Smooth muscle cell of the brain vasculature (primary cell): ENCODE data around the gene NEGR1.

ENCODE experiments used
- DNase-seq: peaks from one replicate; pipeline ENCODE4 v3.0.0-alpha.2; 2012; ENCODE audit warnings: low read depth, low spot score

NEGR1 gene

GRCh38 chr1:71490432-71490831 is 791.9 kb downstream of the NEGR1 start:
- DNase-seq = no peak

DNA sequence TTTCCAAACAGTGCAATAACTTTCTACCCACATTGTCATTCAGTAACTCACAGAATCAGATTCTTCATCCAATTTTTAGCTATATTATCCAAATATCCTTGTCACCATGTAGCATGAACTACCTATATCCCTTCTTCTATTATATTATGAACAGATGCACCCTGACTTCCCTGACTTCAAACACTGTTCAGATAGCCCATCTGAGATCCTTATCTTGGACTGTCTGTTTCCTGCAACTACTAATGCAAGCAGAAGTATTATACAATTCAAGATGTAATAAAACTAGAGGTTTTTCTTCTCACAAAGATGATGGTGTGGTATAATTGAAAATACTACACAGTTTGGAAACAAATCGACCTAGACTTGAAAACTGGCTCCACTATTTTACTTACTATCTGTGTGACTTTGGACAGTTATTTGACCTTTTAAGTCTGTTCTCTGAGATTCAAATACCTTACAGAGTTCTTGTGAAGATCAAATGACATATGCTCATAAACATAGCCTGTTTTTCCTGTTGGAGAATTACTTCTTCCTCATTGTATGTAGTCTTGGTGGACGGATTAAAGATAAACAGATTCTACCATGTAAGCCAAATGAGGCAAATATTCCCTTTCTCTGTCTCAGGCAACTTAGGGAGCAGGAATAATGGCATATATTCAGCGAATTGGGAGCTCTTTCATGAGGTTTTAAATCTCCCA is 793.6 kb downstream of the NEGR1 start:
- DNase-seq = no peak

DNA sequence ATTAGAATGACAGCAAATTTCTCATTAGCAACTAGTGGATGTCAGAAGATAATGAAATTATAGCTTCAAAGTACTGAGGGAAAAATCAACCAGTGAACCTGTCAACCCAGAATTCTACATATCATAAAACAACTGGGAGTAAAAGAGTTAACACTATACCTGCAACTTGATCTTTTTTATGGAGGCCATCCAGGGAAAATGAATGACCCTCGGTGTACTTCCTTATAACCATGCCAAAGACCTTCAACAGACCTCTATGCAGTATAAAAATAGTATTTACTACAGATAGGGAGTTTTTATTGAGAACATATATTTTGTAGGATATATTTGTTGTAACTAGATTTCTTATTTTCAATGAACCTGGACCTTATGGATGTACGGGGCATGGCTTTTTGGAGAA is 809.0 kb downstream of the NEGR1 start:
- DNase-seq = no peak

GRCh38 chr1:71465093-71465492 is 817.2 kb downstream of the NEGR1 start:
- no peak for DNase-seq

DNA sequence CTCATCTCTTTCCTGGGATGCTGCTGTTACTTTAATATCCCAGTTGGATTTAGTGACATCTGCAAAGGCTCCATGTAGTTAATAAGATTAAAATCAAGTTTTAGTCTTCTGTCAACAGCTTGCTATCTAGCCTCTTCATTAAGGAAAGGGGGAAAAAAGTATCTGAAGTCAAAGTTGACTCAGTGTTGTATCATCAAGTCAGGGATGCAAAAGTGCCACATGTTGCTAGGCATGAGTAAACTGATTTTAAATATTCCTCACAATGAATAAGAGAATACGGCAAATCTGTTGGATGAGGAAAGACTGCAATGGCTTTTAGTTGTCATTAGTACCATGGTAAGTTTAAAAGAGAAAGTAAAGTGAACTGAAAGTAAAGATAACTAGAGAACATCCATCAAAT is 818.3 kb downstream of the NEGR1 start:
- no peak for DNase-seq

DNA sequence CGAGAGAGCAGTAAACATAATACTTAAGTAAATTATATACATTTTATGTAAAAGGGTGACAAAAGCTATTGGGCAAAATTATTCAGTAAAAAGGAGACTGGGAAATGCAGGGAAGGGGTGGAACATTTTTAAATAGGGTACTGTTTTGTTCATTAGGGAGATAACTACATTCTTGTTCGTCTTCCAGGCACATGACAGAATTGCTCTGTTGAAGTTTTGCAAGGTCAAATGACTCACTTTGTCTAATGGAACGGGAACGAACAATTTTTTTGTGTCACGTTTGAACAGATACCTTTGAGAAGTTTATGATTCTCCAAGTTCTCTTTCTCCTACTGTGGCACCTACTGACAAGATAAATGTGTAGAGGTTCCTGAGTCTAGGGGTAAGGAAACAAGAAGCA is 819.2 kb downstream of the NEGR1 start:
- no peak for DNase-seq

DNA sequence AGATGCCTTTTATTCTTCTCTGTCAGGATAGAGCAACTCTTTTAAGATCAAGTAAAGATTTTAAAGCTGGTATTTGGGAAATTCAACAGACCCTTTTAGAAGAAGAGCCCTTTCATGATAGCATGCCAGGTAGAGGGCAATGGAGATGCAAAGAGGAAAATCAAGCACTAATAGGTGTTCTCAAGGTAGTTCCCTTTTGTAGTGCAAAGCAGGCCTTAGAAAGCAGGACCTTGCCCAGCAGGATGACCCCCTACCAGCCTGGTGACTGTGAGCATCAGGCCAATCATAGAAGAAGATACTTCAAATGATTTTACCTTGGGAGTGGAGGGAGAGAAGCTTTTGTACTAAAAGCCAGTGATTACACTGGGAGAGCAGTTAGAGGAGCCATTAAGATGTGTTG is 820.1 kb downstream of the NEGR1 start:
- DNase-seq = no peak

GRCh38 chr1:71461416-71461815 is 820.9 kb downstream of the NEGR1 start:
- DNase-seq = no peak

DNA sequence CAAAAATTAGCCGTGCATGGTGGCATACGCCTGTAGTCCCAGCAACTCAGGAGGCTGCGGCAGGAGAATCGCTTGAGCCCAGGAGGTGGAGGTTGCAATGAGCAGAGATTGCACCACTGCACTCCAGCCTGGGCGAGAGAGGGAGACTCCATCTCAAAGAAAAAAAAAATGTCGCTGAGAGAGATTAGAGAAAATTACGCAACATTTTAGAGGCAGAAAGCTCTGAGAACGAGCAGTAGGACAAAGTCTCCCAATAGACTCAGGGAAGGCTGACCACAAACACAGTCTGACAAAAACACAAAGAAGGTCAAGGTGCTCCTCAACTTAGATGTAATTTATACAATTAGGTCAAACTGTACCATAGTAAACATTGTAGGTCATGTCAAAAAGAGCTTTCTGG is 833.9 kb downstream of the NEGR1 start:
- no peak for DNase-seq

DNA sequence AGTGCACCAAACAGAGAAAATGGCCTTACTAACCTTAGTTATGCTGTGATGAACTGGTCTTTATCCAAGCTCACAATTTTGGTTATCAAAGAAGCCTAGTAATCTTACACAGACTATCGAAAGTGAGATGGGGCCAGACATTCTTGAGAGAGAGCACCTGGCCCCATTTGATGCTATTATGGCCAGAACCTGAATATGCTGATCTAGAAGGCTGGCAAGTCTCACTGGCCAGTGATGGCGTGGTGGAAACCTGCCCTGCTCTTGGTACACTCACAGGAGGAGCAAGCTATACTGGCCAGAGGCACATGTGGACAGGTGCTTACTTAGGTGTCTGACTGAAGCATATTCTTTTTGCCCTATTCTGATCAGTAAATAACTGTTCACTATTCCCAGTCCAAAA is 843.7 kb downstream of the NEGR1 start:
- no peak for DNase-seq

DNA sequence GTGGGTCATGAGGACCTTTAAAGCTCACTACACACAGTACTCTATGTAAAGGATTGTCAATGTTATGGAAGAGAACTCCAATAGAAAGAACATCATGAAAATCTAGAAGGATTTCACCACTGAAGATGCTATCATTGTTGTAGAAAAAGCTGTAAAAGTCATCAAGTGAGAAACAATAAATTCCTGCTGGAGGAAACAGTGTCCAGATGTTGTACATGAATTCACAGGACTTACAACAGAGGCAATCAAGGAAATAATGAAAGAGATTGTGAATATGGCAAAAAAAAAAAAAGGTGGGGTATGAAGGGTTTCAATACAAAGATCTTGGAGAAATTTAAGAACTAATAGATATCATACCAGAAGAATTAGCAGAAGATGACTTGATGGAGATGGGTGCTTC is 846.4 kb downstream of the NEGR1 start:
- DNase-seq = no peak

DNA sequence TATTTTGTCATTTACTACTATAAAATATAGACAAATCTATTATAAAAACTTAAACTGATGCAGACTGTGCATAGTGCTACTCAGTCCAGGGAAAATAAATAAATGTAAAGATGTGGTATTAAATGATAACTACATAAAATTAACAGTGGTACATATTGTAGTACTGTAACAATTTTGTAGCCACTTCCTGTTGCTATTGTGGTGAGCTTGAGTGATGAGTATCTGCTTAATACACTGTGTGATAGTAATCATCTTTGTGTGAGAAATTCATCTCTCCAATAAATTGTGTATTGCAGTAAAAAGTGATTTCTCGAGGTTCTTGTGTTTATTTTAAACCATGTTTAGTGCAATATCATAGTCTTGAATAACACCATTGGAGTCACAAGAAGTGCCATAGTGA is 848.1 kb downstream of the NEGR1 start:
- no peak for DNase-seq

GRCh38 chr1:71428029-71428428 is 854.3 kb downstream of the NEGR1 start:
- DNase-seq = no peak

DNA sequence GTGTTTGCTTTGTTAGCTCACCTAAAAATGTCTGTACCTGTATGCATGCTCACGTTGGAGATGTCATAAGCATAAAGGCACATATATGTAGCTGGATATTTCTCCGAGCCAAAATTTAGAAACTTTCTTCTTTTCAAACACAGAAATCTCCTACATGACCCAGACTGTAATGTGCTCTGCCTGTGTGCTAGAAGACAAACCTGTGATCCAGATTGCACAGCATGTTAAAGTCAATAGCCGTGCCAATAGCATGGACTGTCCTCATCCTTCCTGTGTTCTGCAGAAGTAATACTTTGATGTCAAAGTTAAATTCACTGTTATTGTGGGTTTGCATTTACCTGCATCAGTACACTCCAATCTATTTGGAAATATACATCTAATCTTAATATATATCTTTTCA is 855.3 kb downstream of the NEGR1 start:
- no peak for DNase-seq

GRCh38 chr1:71424536-71424935 is 857.8 kb downstream of the NEGR1 start:
- no peak for DNase-seq

- no peak for DNase-seq
Measured at GRCh38 chr1:71422221-71422620, 860.1 kb downstream of the NEGR1 start.

- DNase-seq = no peak
Measured at GRCh38 chr1:71417421-71417820, 864.9 kb downstream of the NEGR1 start.

DNA sequence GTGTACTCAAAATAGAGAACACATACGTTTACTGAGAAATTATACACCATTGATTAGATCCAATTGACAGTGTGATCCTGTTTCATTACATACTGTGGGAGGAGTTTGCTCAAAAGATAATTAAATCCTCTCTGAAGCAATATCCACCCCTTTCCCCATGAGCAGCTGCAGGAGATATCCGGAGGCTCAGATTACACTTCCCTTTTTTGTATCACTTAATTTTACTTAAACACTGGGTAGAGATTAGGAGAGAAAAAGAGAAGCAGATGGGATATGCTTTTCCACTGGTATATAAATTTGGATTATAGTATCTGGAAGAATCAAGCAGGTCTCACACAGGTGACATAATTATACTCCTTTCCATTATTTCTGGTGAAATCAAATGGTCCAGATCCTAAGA is 868.2 kb downstream of the NEGR1 start:
- no peak for DNase-seq

- no peak for DNase-seq
Measured at GRCh38 chr1:71413441-71414175, 868.7 kb downstream of the NEGR1 start.

DNA sequence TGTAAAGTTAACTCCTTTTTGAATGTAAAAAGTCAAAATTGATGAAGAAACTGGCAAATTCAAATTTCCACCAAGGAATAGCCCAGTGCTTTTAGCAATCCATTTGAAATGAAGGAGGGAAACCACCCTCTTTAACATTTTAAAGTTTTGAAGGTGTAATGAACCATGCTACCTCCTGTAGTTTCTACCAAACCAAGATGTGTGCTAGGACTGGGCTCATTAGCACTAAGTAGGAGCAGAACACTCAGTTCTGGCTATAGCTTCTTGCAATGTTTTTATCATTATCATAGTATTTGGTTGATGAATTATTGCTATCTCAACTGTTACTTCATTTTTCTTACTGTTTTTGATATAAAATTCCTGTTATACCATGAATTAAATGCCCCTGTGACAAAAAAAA is 882.3 kb downstream of the NEGR1 start:
- DNase-seq = no peak

DNA sequence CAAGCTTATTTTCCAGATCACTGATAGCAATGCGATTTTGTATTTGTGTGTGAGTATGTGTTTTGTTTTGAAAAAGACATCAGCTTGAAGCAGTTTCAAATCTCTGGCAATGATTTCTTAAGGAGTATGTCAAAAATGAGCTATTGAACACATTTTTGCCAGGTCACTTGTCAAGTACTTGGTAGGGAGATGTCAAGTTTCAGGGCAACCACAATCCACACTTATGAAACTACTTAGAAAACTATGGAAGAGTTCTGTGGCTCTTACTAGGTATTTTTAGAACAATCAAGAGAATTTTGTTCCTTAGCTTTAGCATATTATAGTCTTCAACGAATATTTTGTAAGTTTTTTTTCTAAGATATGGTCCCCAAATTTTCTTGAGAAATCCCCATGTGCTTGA is 882.7 kb downstream of the NEGR1 start:
- no peak for DNase-seq

DNA sequence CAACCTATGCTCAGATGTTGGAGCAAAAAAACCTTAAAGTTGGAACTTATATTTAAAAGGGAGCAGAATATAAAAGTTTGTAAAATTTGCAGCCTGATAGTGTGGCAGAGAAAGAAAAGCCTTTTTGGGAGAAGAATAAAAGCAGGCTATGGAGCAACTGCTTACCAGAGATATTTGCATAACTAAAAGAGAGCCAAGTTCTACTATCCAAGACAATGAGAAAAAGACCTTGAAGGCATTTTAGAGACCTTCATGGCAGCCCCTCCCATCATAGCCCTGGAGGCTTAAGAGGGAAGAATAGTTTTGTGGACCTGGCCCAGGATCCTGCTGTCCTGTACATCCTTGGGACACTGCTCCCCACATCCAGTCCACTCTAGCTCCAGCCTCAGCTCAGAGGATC is 889.0 kb downstream of the NEGR1 start:
- no peak for DNase-seq

- no peak for DNase-seq
Measured at GRCh38 chr1:71390518-71390917, 891.8 kb downstream of the NEGR1 start.

DNA sequence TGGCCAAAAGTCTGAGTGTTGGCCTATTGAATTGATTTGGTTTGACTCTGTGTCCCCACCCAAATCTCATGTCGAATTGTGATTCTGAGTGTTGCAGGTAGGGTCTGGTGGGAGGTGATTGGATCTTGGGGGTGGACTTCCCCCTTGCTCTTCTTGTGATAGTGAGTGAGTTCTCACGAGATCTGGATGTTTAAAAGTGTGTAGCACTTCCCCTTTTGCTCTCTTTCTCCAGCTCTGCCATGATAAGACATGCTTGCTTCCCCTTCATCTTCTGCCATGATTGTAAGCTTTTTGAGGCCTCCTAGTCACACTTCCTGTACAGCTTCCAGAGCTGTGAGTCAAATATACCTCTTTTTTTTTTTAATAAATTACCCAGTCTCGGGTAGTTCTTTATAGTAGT is 904.5 kb downstream of the NEGR1 start:
- DNase-seq = no peak
